Glomerular visceral epithelial cell (primary cell): ENCODE data around the gene ITPR2.
A peak's percentile ranks its signal among the peaks of the same experiment; 100 is the strongest.
"Not testable (repeated sequence)": the region's sequence is repeated elsewhere in the genome, so short reads cannot be mapped to it uniquely, and the experiment has no call there.

Experiments
- DNase-seq: peaks from one replicate; pipeline ENCODE4 v3.0.0-alpha.2; 2016; ENCODE audit errors: extremely low spot score

Gene ITPR2

GRCh38 chr12:26564391-26564790 lies 268.6 kb downstream of the ITPR2 start:
- DNase-seq, result no peak

DNA sequence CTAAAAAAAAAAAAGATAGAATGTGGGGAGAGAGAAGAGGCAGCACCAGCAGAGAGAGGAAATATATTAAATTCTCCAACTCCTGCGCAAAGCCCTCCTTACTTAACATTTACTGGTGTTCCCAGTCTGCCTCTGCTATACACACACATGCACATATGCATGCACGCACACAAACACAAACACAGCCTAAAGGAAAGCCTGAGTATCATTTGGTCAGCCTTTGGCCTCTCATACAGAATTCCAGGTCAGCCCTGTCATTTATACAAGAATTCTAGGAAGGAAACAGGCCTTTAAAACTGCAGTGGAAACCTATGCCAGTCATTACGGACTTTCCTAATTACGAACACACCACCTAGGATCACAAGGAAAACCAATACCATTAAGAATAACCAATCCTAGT lies 269.4 kb downstream of the ITPR2 start:
- no peak for DNase-seq

DNA sequence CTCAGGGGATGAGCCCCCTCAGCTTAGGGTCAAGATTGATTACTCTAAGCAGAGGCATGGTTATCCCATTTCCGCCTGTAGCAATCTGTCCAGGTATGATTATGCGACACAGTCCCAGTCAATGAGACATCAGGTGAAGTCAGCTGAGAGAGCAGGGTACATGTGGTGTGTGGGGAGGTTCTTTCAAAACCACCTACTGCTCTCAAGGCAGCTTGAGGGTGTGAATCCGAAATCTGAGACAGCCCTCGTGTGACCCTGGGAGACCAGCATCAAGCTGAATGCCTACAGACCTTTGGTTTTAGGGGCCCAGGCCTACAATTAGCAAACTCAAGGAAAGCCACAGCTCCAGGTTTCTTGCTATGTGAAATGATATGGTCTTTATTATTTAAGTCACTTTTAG lies 275.7 kb downstream of the ITPR2 start:
- no peak for DNase-seq

DNA sequence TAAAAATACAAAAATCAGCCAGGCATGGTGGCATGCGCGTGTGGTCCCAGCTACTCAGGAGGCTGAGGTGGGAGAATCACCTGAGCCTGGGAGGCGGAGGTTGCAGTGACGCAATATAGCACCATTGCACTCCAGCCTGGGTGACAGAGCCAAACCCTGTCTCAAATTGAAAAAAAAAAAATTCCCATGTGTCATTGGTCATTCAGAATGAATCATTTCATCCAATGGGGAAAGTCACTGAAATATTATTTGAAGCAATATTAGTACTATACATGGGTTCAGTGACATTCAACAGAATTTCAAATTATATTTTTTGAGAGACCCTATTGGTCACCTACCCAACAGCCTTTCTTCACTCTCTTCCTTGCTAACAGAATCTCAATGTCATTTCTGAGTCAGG lies 276.1 kb downstream of the ITPR2 start:
- DNase-seq, result no peak

DNA sequence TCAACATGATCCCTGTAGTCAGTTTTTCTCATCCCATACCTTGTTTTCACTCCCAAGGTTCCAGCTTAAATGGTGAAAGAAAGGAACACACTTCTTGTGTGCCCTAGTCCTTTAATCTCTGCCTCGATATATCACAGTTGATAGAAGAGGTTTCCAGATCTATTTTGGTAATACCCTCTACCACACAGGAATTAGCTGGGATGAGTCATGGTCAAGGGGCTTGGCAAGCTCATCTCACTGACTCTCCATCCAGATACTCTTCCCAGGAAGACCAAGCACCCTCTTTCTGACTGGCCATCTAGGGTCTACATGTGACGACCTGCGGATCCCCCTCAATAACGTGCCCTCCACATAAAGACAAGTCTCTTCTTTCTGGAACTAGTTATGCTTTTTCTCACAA lies 277.9 kb downstream of the ITPR2 start:
- DNase-seq, result no peak

DNA sequence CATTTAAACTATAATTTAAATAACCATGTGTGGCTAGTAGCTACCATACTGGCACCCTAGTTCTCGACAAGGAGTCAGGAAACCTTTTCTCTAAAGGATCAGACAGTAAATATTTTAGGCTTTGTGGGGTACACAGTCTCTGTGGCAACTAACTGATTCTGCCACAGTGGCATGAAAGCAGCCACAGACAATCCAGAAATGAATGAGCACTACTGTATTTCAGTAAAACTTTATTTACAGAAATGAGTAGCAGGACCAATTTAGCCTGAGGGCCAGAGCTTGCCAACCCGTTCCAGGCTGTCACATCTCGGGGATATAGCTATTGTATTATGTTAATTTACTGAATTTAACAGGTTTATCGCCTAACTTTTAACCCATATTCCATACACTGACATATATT lies 278.7 kb downstream of the ITPR2 start:
- DNase-seq, result no peak

DNA sequence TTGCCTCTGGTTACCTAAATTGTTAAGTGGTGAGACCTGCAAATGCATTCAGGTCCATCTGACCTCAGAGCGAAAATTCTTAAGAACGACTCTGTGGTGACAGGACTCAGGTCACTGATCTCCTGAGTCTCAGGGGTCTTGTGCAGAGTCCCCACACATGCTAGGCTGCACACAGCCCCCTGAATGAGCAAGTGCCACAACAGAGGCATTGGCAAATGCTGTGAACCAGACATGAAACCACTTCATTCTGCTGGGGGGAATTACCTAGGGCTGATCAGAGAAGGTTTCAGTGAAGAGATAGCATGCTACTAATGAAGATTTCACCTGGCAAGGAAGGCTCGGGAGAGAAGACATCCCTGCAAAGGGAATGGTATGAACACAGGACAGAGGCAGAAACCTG lies 281.6 kb downstream of the ITPR2 start:
- no peak for DNase-seq

DNA sequence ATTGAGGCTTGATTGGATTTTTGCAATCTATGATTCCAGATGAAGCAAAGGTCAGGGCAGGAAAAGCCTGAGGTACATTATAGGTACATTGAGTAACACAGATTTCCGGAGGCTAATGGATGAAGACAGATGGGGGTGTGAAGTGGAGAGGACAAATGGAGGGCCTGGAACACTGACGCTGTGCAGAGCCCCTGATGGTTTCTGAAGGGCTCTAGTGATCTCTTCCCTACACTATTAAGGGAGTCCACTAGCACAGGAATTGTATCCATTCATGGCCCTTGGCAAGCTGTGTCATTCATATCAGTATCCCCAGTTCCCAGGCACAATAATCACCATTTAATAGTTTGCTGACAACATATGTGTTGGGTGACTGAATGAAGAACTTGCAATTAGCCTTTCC lies 284.8 kb downstream of the ITPR2 start:
- no peak for DNase-seq

DNA sequence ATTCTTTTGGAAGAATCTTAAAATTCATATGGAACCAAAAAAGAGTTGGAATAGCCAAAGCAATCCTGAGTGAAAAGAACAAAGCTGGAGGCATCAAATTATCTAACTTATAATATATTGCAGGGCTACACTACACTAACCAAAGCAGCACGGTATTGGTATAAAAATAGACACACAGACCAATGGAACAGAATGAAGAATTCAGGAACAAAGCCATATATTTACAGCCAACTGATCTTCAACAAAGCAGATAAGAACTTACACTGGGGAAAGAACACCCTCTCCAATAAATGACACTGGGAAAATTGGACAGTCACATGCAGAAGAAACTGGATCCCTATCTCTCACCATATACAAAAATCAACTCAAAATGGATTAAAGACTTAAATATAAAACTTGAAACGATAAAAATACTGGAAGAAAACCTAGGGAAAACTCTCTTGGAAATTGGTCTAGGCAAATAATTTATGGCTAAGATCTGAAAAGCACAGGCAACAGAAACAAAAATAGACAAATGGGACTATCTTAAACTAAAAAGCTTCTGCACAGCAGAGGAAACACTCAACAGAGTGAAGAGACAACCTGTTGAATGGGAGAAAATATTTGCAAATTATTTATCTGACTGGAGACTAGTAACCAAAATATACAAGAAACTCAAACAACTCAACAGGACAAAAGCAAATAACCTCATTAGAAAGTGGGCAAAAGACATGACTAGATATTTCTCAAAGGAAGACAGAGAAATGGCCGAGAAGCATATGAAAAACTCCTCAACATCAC lies 286.3 kb downstream of the ITPR2 start:
- no peak for DNase-seq

DNA sequence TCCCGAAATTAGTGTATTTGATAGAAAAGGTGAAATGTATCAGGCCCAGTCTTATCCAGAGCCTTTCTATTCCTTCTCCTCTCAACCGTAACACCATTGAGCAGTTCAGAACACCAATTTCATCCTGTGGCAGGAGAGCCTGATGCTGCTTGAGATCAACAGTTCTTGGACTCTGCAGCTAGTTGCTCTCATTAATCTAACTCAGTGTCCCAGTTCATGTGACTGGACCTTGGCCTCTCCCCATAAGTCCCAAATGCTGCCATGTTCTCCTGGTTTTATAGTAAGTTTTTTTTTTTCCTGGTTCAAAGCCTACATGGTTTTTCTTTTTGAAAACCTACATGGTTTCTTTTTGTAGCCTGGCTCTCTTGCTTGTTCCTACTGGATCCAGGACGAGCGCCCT lies 293.9 kb downstream of the ITPR2 start:
- DNase-seq, result no peak

DNA sequence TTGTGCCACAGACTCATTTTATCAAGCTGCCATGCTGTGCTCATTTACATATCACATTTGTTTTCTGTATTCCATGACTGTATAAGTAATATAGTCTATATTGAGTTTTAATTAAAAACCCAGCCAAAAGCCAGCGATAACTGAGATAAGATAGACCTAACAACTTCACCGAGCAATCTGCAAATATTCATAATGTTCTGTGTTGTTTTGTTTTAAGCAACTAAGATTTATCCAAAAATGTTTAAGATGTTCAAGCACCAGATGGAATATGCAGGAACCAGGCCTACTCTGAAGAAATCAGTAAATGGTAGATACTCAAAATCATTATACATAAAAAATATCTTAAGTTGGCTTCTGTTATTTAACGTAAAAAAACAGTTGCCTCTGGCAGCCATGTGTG lies 295.3 kb downstream of the ITPR2 start:
- no peak for DNase-seq

DNA sequence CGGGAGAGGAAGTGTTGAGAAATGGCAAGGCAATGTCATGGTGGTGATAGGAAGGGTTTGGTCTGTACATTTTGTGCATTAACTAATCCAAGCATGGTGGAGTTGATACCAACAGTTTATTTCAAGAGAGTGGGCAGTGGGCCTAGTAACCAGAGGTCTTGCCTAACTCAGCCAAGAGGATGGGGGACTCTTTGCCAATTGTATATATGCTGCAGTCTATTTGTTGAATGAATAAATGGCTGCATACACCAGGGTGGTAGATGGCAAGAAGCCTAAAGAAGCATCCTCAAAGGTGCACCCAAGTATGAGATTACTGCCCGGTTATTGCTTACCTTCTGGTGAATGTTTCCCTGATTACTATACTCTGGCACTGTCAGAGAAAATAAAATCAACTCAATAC lies 295.9 kb downstream of the ITPR2 start:
- DNase-seq, result no peak

- DNase-seq, result no peak
Observed at GRCh38 chr12:26535826-26536225, 297.2 kb downstream of the ITPR2 start.

- no peak for DNase-seq
Observed at GRCh38 chr12:26534071-26534470, 298.9 kb downstream of the ITPR2 start.

DNA sequence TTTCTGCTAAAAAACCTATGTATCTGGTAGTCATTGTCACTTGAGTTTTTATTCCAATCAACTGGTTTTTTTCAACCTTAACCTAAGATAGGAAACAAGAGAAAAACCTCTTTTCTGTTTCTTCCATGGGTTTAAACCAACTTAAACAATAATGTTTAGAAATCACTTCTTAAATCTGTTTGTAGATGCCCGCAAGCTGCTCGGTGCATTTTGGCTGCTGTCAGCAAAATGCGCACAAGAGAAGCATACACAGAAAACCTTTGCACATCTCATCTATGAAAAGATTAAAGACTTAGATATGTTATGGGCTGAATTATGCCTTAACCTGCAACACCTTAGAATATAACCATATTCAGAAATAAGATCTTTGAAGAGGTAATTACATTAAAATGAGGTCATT lies 299.8 kb downstream of the ITPR2 start:
- DNase-seq, result no peak

GRCh38 chr12:26530461-26530860 lies 302.5 kb downstream of the ITPR2 start:
- no peak for DNase-seq

DNA sequence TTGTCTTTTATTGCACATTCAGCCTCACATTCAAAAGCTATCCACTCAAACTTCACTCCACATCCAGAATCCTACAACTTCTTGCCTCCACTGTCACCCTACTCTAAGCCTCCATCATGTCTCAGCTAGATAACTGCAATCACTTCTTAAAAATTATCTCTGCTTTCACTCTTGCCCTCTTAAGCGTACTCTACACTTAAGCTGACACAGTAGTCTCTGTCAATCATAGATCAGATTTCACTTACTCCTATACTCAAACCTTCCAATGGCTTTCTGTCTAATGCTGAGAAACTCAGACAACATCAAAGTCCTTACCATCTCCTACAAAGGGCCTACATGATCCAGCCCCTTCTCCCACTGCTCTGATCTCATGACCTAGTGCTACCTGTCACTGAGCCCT lies 304.1 kb downstream of the ITPR2 start:
- no peak for DNase-seq

DNA sequence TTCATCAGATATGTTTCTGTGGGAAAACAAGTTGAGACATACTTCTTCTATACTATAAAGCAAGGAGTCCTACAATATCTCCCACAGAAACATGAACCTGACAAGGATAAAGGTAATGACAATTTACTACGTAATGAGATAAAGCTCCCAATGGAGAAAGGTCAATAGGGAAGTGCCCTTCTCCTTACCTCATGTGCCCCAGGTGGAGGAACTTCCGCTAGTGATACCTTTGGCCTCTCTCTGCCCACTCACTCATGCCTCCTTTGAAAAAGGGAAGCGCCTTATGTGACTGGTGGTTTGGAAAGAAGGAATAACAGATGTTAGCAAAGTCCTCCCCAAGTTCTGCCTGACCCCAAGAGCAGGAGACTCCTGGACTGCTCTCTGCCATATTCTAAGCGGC lies 305.3 kb downstream of the ITPR2 start:
- no peak for DNase-seq

- peak; percentile 13 for DNase-seq
Observed at GRCh38 chr12:26524862-26525465, 308.0 kb downstream of the ITPR2 start.

- DNase-seq, result peak; percentile 27
Observed at GRCh38 chr12:26523708-26524150, 309.3 kb downstream of the ITPR2 start.

DNA sequence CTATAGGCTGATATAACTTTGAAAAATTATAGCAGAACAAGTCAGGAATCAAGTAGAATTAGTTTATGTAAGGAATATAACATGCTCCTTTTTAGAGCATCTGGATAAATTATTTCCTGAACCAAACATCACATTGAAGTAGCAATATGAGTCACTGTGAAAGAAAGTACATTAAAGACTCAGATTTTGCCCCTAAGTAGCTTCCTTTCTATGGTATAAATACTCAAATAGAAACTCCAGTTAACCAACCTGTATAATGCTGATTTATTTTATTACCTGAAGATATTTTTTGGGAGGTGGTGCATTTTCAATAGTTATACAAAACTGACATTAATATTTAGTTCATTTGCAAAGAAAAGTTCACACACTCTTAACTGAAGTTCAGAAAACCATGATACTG lies 312.1 kb downstream of the ITPR2 start:
- DNase-seq, result no peak

GRCh38 chr12:26520109-26520508 lies 312.9 kb downstream of the ITPR2 start:
- DNase-seq, result no peak

- no peak for DNase-seq
Observed at GRCh38 chr12:26519462-26519861, 313.5 kb downstream of the ITPR2 start.

DNA sequence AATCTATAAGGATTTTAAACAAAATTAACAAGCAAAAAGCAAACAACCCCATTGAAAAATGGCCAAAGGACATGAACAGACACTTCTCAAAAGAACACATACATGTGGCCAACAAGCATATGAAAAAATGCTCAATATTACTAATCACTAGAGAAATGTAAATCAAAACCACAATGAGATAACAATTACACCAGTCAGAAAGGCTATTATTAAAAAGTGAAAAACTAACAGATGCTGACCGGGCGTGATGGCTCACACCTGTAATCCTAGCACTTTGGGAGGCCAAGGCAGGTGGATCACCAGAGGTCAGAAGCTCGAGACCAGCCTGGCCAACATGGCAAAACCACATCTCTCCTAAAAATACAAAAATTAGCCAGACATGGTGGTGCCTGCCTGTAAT lies 315.7 kb downstream of the ITPR2 start:
- DNase-seq, result not testable (repeated sequence)
